IMR-90 (cell line): Measurements from ENCODE around the gene NDUFV2. TPM values are rescaled to one million over a fixed set of nuclear protein-coding genes. Genes with fewer than 3 reads are reported as not detected.

ENCODE experiments used
- ATAC-seq: fragments of 200-7000 bp; cut with Tn5 transposase; 2 replicates; pipeline ENCODE4 v1.9.1; 2020; ENCODE audit warnings: low read depth, mild to moderate bottlenecking, moderate library complexity
- BruUV-seq: library from RNA; stranded (reverse); fragments of 400-500 nt; replicated peaks from 2 replicates; lab custom pipeline; 2021; lab: Mats Ljungman, UMichigan
- CTCF ChIA-PET: fragments of 300-600 bp; formaldehyde crosslinking; extraction: SDS; loops from one replicate; lab custom pipeline; 2021; ENCODE audit warnings: antibody characterized with exemption; lab: Yijun Ruan, JAX
- POLR2A ChIA-PET: fragments of 300-600 bp; sonication (Branson Sonifier 250); formaldehyde crosslinking; loops from one replicate; lab custom pipeline; 2022; ENCODE audit warnings: antibody characterized with exemption; ENCODE audit not compliant: unreplicated experiment; lab: Charles Lee
- DNase-seq: peaks from one replicate; pipeline ENCODE4 v3.0.0; 2013
- H2AFZ ChIP-seq: replicated peaks from 2 replicates; pipeline ENCODE3; 2013; ENCODE audit warnings: low read length, mild to moderate bottlenecking; ENCODE audit not compliant: poor library complexity
- H2AK5ac ChIP-seq: 2 replicates; pipeline ENCODE4 v1.6.1; 2013; ENCODE audit warnings: low read depth, low read length, inconsistent platforms
- H2AK9ac ChIP-seq: replicated peaks from 2 replicates; pipeline ENCODE3; 2013; ENCODE audit warnings: mild to moderate bottlenecking, low read depth, low read length, moderate library complexity; ENCODE audit not compliant: poor library complexity
- H2BK120ac ChIP-seq: 2 replicates; pipeline ENCODE4 v1.6.1; 2013; ENCODE audit warnings: low read depth, low read length, inconsistent platforms
- H2BK15ac ChIP-seq: 3 replicates; pipeline ENCODE4 v1.6.1; 2013; ENCODE audit warnings: low read depth, low read length, inconsistent platforms
- H2BK20ac ChIP-seq: 2 replicates; pipeline ENCODE4 v1.6.1; 2013; ENCODE audit warnings: low read depth, mild to moderate bottlenecking, inconsistent platforms, low read length, moderate library complexity
- H2BK5ac ChIP-seq: 2 replicates; pipeline ENCODE4 v1.6.1; 2013; ENCODE audit warnings: mild to moderate bottlenecking, low read depth, low read length, inconsistent platforms; ENCODE audit not compliant: poor library complexity, severe bottlenecking
- H3K14ac ChIP-seq: replicated peaks from 2 replicates; pipeline ENCODE4 v1.6.1; 2013; ENCODE audit warnings: low read depth, low read length, inconsistent platforms
- H3K18ac ChIP-seq: 2 replicates; pipeline ENCODE4 v1.6.1; 2013; ENCODE audit warnings: low read depth, low read length, control low read depth
- H3K23ac ChIP-seq: 2 replicates; pipeline ENCODE4 v1.6.1; 2013; ENCODE audit warnings: low read depth, low read length, inconsistent platforms
- H3K27ac ChIP-seq: 2 replicates; pipeline ENCODE4 v1.5.1; 2013; ENCODE audit warnings: mild to moderate bottlenecking, control low read depth, low read length; ENCODE audit not compliant: insufficient read depth
- H3K27me3 ChIP-seq: 2 replicates; pipeline ENCODE4 v1.6.1; 2013; ENCODE audit warnings: low read length; ENCODE audit not compliant: control insufficient read depth, insufficient read depth
- H3K36me3 ChIP-seq: 2 replicates; pipeline ENCODE4 v1.6.1; 2013; ENCODE audit warnings: low read length, mixed read lengths; ENCODE audit not compliant: control insufficient read depth, insufficient read depth
- H3K4ac ChIP-seq: 2 replicates; pipeline ENCODE4 v1.6.1; 2013; ENCODE audit warnings: low read depth, low read length, inconsistent platforms
- H3K4me1 ChIP-seq: 2 replicates; pipeline ENCODE4 v1.6.1; 2013; ENCODE audit warnings: low read length, mixed read lengths; ENCODE audit not compliant: control insufficient read depth, insufficient read depth
- H3K4me2 ChIP-seq: 2 replicates; pipeline ENCODE4 v1.6.1; 2013; ENCODE audit warnings: low read depth, mild to moderate bottlenecking, control low read depth, low read length, moderate library complexity
- H3K4me3 ChIP-seq: 2 replicates; pipeline ENCODE4 v1.5.1; 2013; ENCODE audit warnings: low read depth, mild to moderate bottlenecking, control low read depth, low read length, moderate library complexity; ENCODE audit not compliant: insufficient read depth
- H3K56ac ChIP-seq: 2 replicates; pipeline ENCODE4 v1.6.1; 2013; ENCODE audit warnings: low read length, inconsistent platforms; ENCODE audit not compliant: insufficient read depth; ENCODE audit errors: extremely low read depth
- H3K79me1 ChIP-seq, 2 experiments: 2 replicates each; pipeline ENCODE4 v1.6.1; 2013; ENCODE audit warnings: low read length in 2 of 2, inconsistent platforms in 1 of 2, low read depth in 1 of 2
- H3K9ac ChIP-seq: 2 replicates; pipeline ENCODE4 v1.6.1; 2013; ENCODE audit warnings: low read depth, low read length, control low read depth
- H3K9me1 ChIP-seq: 2 replicates; pipeline ENCODE4 v1.6.1; 2013; ENCODE audit warnings: low read length, inconsistent platforms; ENCODE audit not compliant: insufficient read depth
- H3K9me3 ChIP-seq: 2 replicates; pipeline ENCODE4 v1.6.1; 2013; ENCODE audit warnings: low read length; ENCODE audit not compliant: control insufficient read depth, insufficient read depth
- H4K20me1 ChIP-seq: 2 replicates; pipeline ENCODE4 v1.6.1; 2013; ENCODE audit warnings: low read length, inconsistent platforms; ENCODE audit not compliant: insufficient read depth
- H4K5ac ChIP-seq: 2 replicates; pipeline ENCODE4 v1.6.1; 2013; ENCODE audit warnings: mild to moderate bottlenecking, low read depth, low read length, control low read depth
- H4K8ac ChIP-seq, 2 experiments: 2 replicates each; pipeline ENCODE4 v1.6.1; 2013; ENCODE audit warnings: low read depth in 2 of 2, low read length in 2 of 2, control low read depth in 1 of 2, inconsistent platforms in 1 of 2
- H4K91ac ChIP-seq: 2 replicates; pipeline ENCODE4 v1.6.1; 2013; ENCODE audit warnings: low read depth, low read length, inconsistent platforms; ENCODE audit not compliant: insufficient read depth
- BHLHE40 ChIP-seq: fragments of 150-350 bp; IDR thresholded peaks from 2 replicates; pipeline ENCODE4 v1.6.1; 2016; ENCODE audit warnings: mild to moderate bottlenecking, low read depth, low read length
- CEBPB ChIP-seq: IDR thresholded peaks from 2 replicates; pipeline ENCODE4 v1.6.1; 2012; ENCODE audit warnings: low read depth, low read length, improper control_type of control experiment
- CHD1 ChIP-seq: IDR thresholded peaks from 2 replicates; pipeline ENCODE4 v1.6.1; 2012; ENCODE audit warnings: low read depth, low read length, improper control_type of control experiment
- FOS ChIP-seq: fragments of 150-350 bp; IDR thresholded peaks from 2 replicates; pipeline ENCODE4 v1.6.1; 2016; ENCODE audit warnings: low read depth, low read length
- MAFK ChIP-seq: IDR thresholded peaks from 2 replicates; pipeline ENCODE4 v1.6.1; 2012; ENCODE audit warnings: low read depth, low read length, improper control_type of control experiment
- MAZ ChIP-seq: IDR thresholded peaks from 2 replicates; pipeline ENCODE4 v1.6.1; 2012; ENCODE audit warnings: low read depth, mild to moderate bottlenecking, low read length, improper control_type of control experiment, moderate library complexity, borderline replicate concordance
- MXI1 ChIP-seq: IDR thresholded peaks from 2 replicates; pipeline ENCODE4 v1.6.1; 2012; ENCODE audit warnings: low read depth, mild to moderate bottlenecking, low read length, moderate library complexity, borderline replicate concordance
- NFE2L2 ChIP-seq: fragments of 150-350 bp; IDR thresholded peaks from 2 replicates; pipeline ENCODE4 v1.6.1; 2016; ENCODE audit warnings: low read depth, mild to moderate bottlenecking, low read length
- POLR2A ChIP-seq: IDR thresholded peaks from 2 replicates; pipeline ENCODE4 v1.6.1; 2012; ENCODE audit warnings: mild to moderate bottlenecking, low read depth, low read length
- RAD21 ChIP-seq: IDR thresholded peaks from 2 replicates; pipeline ENCODE4 v1.6.1; 2012; ENCODE audit warnings: low read length, improper control_type of control experiment
- RCOR1 ChIP-seq: IDR thresholded peaks from 2 replicates; pipeline ENCODE4 v1.6.1; 2012; ENCODE audit warnings: mild to moderate bottlenecking, low read length, improper control_type of control experiment; ENCODE audit not compliant: insufficient replicate concordance
- RFX5 ChIP-seq: IDR thresholded peaks from 2 replicates; pipeline ENCODE4 v1.8.0; 2012; ENCODE audit warnings: low read depth, mild to moderate bottlenecking, low read length, moderate library complexity
- SMC3 ChIP-seq: fragments of 150-350 bp; IDR thresholded peaks from 2 replicates; pipeline ENCODE4 v1.6.1; 2016; ENCODE audit warnings: low read depth, mild to moderate bottlenecking, antibody characterized with exemption, low read length, moderate library complexity
- WGBS, 2 experiments: methylation state at CpG; one replicate each; pipeline versions ENCODE4 v1.1.5 to v1.1.7; 2013; ENCODE audit warnings: missing lambda C conversion rate in 2 of 2; ENCODE audit not compliant: insufficient read length in 1 of 2; ENCODE audit errors: extremely low coverage in 2 of 2; 5-methylcytosine and 5-hydroxymethylcytosine counted together
- dilution Hi-C: fragments of 300-500 bp; cut with HindIII; formaldehyde crosslinking; loops from one replicate; pipeline ENCODE4 v1.14.3; 2018; ENCODE audit warnings: low sequenced_read_pairs; ENCODE audit not compliant: unreplicated experiment
- in situ Hi-C: fragments of 300-500 bp; cut with MboI; formaldehyde crosslinking; loops from 3 replicates; pipeline ENCODE4 v1.14.3; 2019; ENCODE audit warnings: low sequenced_read_pairs, inconsistent platforms, mixed read lengths
- intact Hi-C: fragments of 100-400 bp; cut with micrococcal nuclease; formaldehyde crosslinking; loops from 2 replicates; pipeline ENCODE4 v1.10.0; 2022
- polyA plus RNA-seq, 3 experiments: library from polyadenylated mRNA; depleted of rRNA; stranded (reverse); fragments of >200 nt; gene quantifications; 2 replicates each; pipeline ENCODE4 v1.2.3, GENCODE V29; 2012; ENCODE audit warnings: low replicate concordance in 1 of 3
- total RNA-seq: library from RNA; depleted of rRNA; stranded (reverse); fragments of >200 nt; gene quantifications from 2 replicates; pipeline ENCODE4 v1.2.3, GENCODE V29; 2012
- TF ChIP-seq, protein P1 (sequence below): conservative IDR thresholded peaks from 2 replicates; pipeline ENCODE4 v1.5.1; 2012; ENCODE audit warnings: mild to moderate bottlenecking, low read depth, low read length, improper control_type of control experiment
- TF ChIP-seq, protein P2 (sequence below): fragments of 150-350 bp; IDR thresholded peaks from 2 replicates; pipeline ENCODE4 v1.6.1; 2017; ENCODE audit warnings: mild to moderate bottlenecking, antibody characterized with exemption, low read length, low read depth
- TF ChIP-seq, protein P3 (sequence below): fragments of 150-350 bp; IDR thresholded peaks from 2 replicates; pipeline ENCODE4 v1.6.1; 2016; ENCODE audit warnings: low read depth, mild to moderate bottlenecking, low read length, moderate library complexity, borderline replicate concordance

NDUFV2 gene
- total and polyA plus RNA-seq, 2 of the 4 experiments (the other 2 are of a cell fraction): 106 to 126 TPM

DNA sequence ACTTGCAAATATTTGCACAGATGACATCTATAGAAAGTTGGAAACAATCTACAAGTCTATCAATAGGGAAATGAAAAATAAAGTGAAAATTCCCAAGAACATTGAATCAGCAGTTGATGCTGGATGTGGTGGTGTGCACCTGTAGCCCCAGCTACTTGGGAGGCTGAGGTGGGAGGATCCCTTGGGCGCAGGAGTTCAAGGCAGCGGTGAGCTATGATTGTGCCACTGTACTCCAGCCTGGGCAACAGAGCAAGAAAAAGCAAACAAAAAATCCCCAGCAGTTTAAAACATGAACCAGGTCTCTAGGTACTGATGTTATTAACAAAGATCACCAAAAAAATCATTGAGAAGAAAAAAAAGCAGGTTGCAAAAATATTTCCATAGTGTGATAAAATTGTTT, 15.4 kb upstream of the NDUFV2 start:
- no CpG with 5 or more reads among the region's 2 CpGs for WGBS, 2 experiments
- no peak overlapping the region for H2BK15ac ChIP-seq
- no peak overlapping the region for H2AK9ac ChIP-seq
- no peak overlapping the region for H3K56ac ChIP-seq
- no peak overlapping the region for H2AFZ ChIP-seq
- no peak overlapping the region for H4K91ac ChIP-seq
- no peaks in the 10 kb centered on the region for H4K20me1 ChIP-seq
- no peak overlapping the region for H3K9ac ChIP-seq
- no peak overlapping the region for H2BK5ac ChIP-seq
- no peak overlapping the region for H3K18ac ChIP-seq
- H4K8ac ChIP-seq: no peak overlapping the region
- no peak for ATAC-seq
- H3K14ac ChIP-seq: no peak overlapping the region
- H2AK5ac ChIP-seq: no peak overlapping the region
- no peak overlapping the region for H3K27ac ChIP-seq
- ChIA-PET CTCF (no interaction called here), POLR2A (no interaction called here)
- BruUV-seq: no TSS peak
- H3K4me2 ChIP-seq: no peak overlapping the region
- no peak overlapping the region for H3K4ac ChIP-seq
- H3K36me3 ChIP-seq: no peaks in the 10 kb centered on the region
- no peaks in the 10 kb centered on the region for H3K79me1 ChIP-seq
- in situ Hi-C loops (no loop called here), dilution Hi-C loops (no loop called here), intact Hi-C loops (no loop called here)
- H3K27me3 ChIP-seq: no peaks in the 10 kb centered on the region
- no peaks in the 10 kb centered on the region for H3K4me1 ChIP-seq
- H3K23ac ChIP-seq: no peak overlapping the region
- no peak overlapping the region for H3K4me3 ChIP-seq
- H2BK20ac ChIP-seq: no peak overlapping the region
- H3K9me1 ChIP-seq: peaks cover 6% of the 10 kb centered on the region; the same call in 1 of the 2 replicates
- no peak overlapping the region for H2BK120ac ChIP-seq
- no peak for DNase-seq
- TF ChIP-seq, protein P1, sequence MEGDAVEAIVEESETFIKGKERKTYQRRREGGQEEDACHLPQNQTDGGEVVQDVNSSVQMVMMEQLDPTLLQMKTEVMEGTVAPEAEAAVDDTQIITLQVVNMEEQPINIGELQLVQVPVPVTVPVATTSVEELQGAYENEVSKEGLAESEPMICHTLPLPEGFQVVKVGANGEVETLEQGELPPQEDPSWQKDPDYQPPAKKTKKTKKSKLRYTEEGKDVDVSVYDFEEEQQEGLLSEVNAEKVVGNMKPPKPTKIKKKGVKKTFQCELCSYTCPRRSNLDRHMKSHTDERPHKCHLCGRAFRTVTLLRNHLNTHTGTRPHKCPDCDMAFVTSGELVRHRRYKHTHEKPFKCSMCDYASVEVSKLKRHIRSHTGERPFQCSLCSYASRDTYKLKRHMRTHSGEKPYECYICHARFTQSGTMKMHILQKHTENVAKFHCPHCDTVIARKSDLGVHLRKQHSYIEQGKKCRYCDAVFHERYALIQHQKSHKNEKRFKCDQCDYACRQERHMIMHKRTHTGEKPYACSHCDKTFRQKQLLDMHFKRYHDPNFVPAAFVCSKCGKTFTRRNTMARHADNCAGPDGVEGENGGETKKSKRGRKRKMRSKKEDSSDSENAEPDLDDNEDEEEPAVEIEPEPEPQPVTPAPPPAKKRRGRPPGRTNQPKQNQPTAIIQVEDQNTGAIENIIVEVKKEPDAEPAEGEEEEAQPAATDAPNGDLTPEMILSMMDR: no peak
- TF ChIP-seq RFX5 (no peak), RAD21 (no peak), BHLHE40 (no peak), SMC3 (no peak), MAZ (no peak), POLR2A (no peak), MXI1 (no peak), CHD1 (no peak), NFE2L2 (no peak), RCOR1 (no peak), CEBPB (no peak), FOS (no peak), MAFK (no peak)
- TF ChIP-seq, protein P2, sequence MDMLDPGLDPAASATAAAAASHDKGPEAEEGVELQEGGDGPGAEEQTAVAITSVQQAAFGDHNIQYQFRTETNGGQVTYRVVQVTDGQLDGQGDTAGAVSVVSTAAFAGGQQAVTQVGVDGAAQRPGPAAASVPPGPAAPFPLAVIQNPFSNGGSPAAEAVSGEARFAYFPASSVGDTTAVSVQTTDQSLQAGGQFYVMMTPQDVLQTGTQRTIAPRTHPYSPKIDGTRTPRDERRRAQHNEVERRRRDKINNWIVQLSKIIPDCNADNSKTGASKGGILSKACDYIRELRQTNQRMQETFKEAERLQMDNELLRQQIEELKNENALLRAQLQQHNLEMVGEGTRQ: no peak
- TF ChIP-seq, protein P3, sequence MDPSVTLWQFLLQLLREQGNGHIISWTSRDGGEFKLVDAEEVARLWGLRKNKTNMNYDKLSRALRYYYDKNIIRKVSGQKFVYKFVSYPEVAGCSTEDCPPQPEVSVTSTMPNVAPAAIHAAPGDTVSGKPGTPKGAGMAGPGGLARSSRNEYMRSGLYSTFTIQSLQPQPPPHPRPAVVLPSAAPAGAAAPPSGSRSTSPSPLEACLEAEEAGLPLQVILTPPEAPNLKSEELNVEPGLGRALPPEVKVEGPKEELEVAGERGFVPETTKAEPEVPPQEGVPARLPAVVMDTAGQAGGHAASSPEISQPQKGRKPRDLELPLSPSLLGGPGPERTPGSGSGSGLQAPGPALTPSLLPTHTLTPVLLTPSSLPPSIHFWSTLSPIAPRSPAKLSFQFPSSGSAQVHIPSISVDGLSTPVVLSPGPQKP: no peak
- H3K9me3 ChIP-seq: no peaks in the 10 kb centered on the region
- no peak overlapping the region for H4K5ac ChIP-seq
